SK-N-SH (cell line): ENCODE measurements around the gene STAT2.
"Not testable (repeated sequence)": the region's sequence is repeated elsewhere in the genome, so short reads cannot be mapped to it uniquely, and the experiment has no call there.

Experiments
- CTCF ChIP-seq: fragments of 200-600 bp; sonication (generic); IDR thresholded peaks from 2 replicates; pipeline ENCODE4 v1.6.1; 2017; ENCODE audit warnings: antibody characterized with exemption, mild to moderate bottlenecking, moderate library complexity
- JUND ChIP-seq: IDR thresholded peaks from 2 replicates; pipeline ENCODE4 v1.4.0; 2012
- NRF1 ChIP-seq: IDR thresholded peaks from 2 replicates; pipeline ENCODE4 v1.6.1; 2012; ENCODE audit warnings: low read depth, mild to moderate bottlenecking, low read length
- RCOR1 ChIP-seq: fragments of 150-350 bp; IDR thresholded peaks from 2 replicates; pipeline ENCODE4 v1.6.1; 2017; ENCODE audit warnings: antibody characterized with exemption, low read length
- RFX5 ChIP-seq: IDR thresholded peaks from 2 replicates; pipeline ENCODE4 v1.6.1; 2012; ENCODE audit warnings: mild to moderate bottlenecking, improper control_type of control experiment, low read length
- YY1 ChIP-seq: IDR thresholded peaks from 2 replicates; pipeline ENCODE4 v1.4.0; 2012; ENCODE audit warnings: low read depth, mild to moderate bottlenecking

GRCh38 chr12:56342290-56342689 is 17.6 kb downstream of the STAT2 start:
- not testable (repeated sequence) for TF ChIP-seq CTCF, JUND, NRF1, RCOR1, RFX5, YY1
